WTC11 (cell line): ENCODE results near the gene AKR1C3. TPM values are rescaled to one million over a fixed set of nuclear protein-coding genes. Genes with fewer than 3 reads are reported as not detected.

Experiments used
- ATAC-seq: fragments of 200-7000 bp; cut with Tn5 transposase; 2 replicates; pipeline ENCODE4 v1.10.0; 2021; ENCODE audit warnings: mild to moderate bottlenecking, moderate library complexity
- CTCF ChIA-PET: fragments of 300-600 bp; sonication (Branson Sonifier 250); formaldehyde crosslinking; loops from one replicate; lab custom pipeline; 2021; ENCODE audit warnings: antibody characterized with exemption; lab: Charles Lee
- POLR2A ChIA-PET: fragments of 350-600 bp; sonication (Branson Sonifier 250); formaldehyde crosslinking; loops from one replicate; lab custom pipeline; 2021; ENCODE audit warnings: antibody characterized with exemption; lab: Charles Lee
- DNase-seq: peaks from one replicate; pipeline ENCODE4 v3.0.0; 2021; ENCODE audit warnings: low spot score
- H3K27ac Mint-ChIP-seq: 2 replicates; pipeline ENCODE4 v1.8.0; 2021; ENCODE audit warnings: mixed read lengths
- H3K27me3 Mint-ChIP-seq: 2 replicates; pipeline ENCODE4 v1.8.0; 2021; ENCODE audit warnings: low read depth, mild to moderate bottlenecking, moderate library complexity, mixed read lengths
- H3K36me3 Mint-ChIP-seq: 2 replicates; pipeline ENCODE4 v1.8.0; 2021; ENCODE audit warnings: mixed read lengths
- H3K4me1 Mint-ChIP-seq: 2 replicates; pipeline ENCODE4 v1.8.0; 2022; ENCODE audit warnings: mixed read lengths
- H3K4me3 Mint-ChIP-seq: 2 replicates; pipeline ENCODE4 v1.8.0; 2021; ENCODE audit warnings: mild to moderate bottlenecking, moderate library complexity, mixed read lengths
- H3K9me3 Mint-ChIP-seq: 2 replicates; pipeline ENCODE4 v1.8.0; 2021; ENCODE audit warnings: mixed read lengths
- CREB1 ChIP-seq: sonication (generic); formaldehyde crosslinking; IDR thresholded peaks from 2 replicates; pipeline ENCODE4 v1.8.0; 2023; ENCODE audit warnings: mild to moderate bottlenecking, missing genetic modification reagents
- CREM ChIP-seq: sonication (generic); formaldehyde crosslinking; IDR thresholded peaks from 2 replicates; pipeline ENCODE4 v1.8.1; 2022; ENCODE audit warnings: mild to moderate bottlenecking, missing genetic modification reagents, moderate library complexity
- E2F5 ChIP-seq: sonication (generic); formaldehyde crosslinking; IDR thresholded peaks from 2 replicates; pipeline ENCODE4 v1.8.1; 2022; ENCODE audit warnings: mild to moderate bottlenecking, moderate library complexity, missing genetic modification reagents
- FOXJ3 ChIP-seq: sonication (generic); formaldehyde crosslinking; IDR thresholded peaks from 2 replicates; pipeline ENCODE4 v1.9.0; 2021; ENCODE audit warnings: missing genetic modification reagents, mild to moderate bottlenecking, borderline replicate concordance
- FOXP1 ChIP-seq: sonication (generic); formaldehyde crosslinking; IDR thresholded peaks from 2 replicates; pipeline ENCODE4 v1.8.0; 2022; ENCODE audit warnings: missing genetic modification reagents, mild to moderate bottlenecking, moderate library complexity, borderline replicate concordance
- IRF2 ChIP-seq: sonication (generic); formaldehyde crosslinking; IDR thresholded peaks from 2 replicates; pipeline ENCODE4 v1.8.0; 2022; ENCODE audit warnings: low read depth, missing genetic modification reagents, borderline replicate concordance
- MAX ChIP-seq: sonication (generic); formaldehyde crosslinking; IDR thresholded peaks from 2 replicates; pipeline ENCODE4 v1.8.0; 2022; ENCODE audit warnings: mild to moderate bottlenecking, missing genetic modification reagents
- MXD4 ChIP-seq: fragments of 250-450 bp; sonication (Bioruptor Pico); IDR thresholded peaks from 2 replicates; pipeline ENCODE4 v1.8.0; 2021; ENCODE audit warnings: mild to moderate bottlenecking, moderate library complexity, borderline replicate concordance
- RORB ChIP-seq: fragments of 250-450 bp; sonication (Bioruptor Pico); IDR thresholded peaks from 2 replicates; pipeline ENCODE4 v1.9.0; 2021; ENCODE audit warnings: mild to moderate bottlenecking
- SP1 ChIP-seq: sonication (generic); formaldehyde crosslinking; conservative IDR thresholded peaks from 2 replicates; pipeline ENCODE4 v1.8.1; 2022; ENCODE audit warnings: missing genetic modification reagents
- TEAD4 ChIP-seq: sonication (generic); formaldehyde crosslinking; IDR thresholded peaks from 2 replicates; pipeline ENCODE4 v1.8.0; 2022; ENCODE audit warnings: mild to moderate bottlenecking, missing genetic modification reagents
- TP53 ChIP-seq: sonication (generic); formaldehyde crosslinking; IDR thresholded peaks from 2 replicates; pipeline ENCODE4 v1.8.1; 2023; ENCODE audit warnings: mild to moderate bottlenecking, missing genetic modification reagents
- ZNF121 ChIP-seq: sonication (generic); formaldehyde crosslinking; IDR thresholded peaks from 2 replicates; pipeline ENCODE4 v1.8.0; 2023; ENCODE audit warnings: missing genetic modification reagents
- ZNF219 ChIP-seq: sonication (generic); formaldehyde crosslinking; IDR thresholded peaks from 2 replicates; pipeline ENCODE4 v1.8.0; 2023; ENCODE audit warnings: missing genetic modification reagents, mild to moderate bottlenecking, borderline replicate concordance
- ZNF232 ChIP-seq: sonication (generic); formaldehyde crosslinking; IDR thresholded peaks from 2 replicates; pipeline ENCODE4 v1.8.0; 2022; ENCODE audit warnings: mild to moderate bottlenecking, missing genetic modification reagents
- ZNF423 ChIP-seq: fragments of 250-450 bp; sonication (Bioruptor Pico); IDR thresholded peaks from 2 replicates; pipeline ENCODE4 v2.1.2; 2022; ENCODE audit warnings: mild to moderate bottlenecking, moderate library complexity
- ZNF425 ChIP-seq: fragments of 250-450 bp; sonication (Bioruptor Pico); conservative IDR thresholded peaks from 2 replicates; pipeline ENCODE4 v1.9.0; 2021; ENCODE audit warnings: mild to moderate bottlenecking
- total RNA-seq: library from RNA; stranded (reverse); gene quantifications from 3 replicates; pipeline ENCODE4 v1.2.3, GENCODE V29; 2021
- TF ChIP-seq, protein P1 (sequence below): sonication (generic); formaldehyde crosslinking; IDR thresholded peaks from 2 replicates; pipeline ENCODE4 v1.8.1; 2023; ENCODE audit warnings: mild to moderate bottlenecking, missing genetic modification reagents, moderate library complexity
- TF ChIP-seq, protein P2 (sequence below): sonication (generic); formaldehyde crosslinking; IDR thresholded peaks from 2 replicates; pipeline ENCODE4 v1.8.0; 2023; ENCODE audit warnings: mild to moderate bottlenecking, missing genetic modification reagents
- TF ChIP-seq, protein P3 (sequence below): sonication (generic); formaldehyde crosslinking; IDR thresholded peaks from 2 replicates; pipeline ENCODE4 v1.8.1; 2023; ENCODE audit warnings: mild to moderate bottlenecking, missing genetic modification reagents

AKR1C3 gene
- total RNA-seq, 1 experiment from 2014 or later: 6.7 TPM

DNA sequence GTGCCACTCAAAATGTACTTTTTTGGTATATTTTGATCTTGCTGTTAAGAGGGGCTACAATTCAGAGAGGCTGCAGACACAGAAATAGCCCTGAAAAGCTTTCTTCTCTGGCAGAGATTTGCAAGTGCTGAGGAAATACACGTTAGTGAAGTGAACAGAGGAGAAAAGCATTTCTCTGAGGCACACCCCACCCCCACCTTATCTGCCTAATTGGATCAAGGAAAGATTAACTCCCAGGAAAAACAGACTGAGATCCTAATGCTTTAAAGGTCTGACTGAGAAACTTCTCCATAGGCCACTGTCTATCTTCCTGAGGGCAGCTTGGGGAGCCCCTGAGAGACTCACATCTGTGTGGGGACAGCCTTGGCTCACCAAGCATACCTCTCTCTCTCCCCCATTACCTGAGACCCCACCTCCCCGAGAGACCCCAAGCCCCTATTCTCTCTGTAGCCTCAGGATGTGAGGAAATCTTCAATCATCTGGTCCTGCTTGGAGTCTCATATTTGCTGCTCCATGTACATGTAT, 14.8 kb upstream of the AKR1C3 start:
- ChIA-PET POLR2A (no interaction called here), CTCF (no interaction called here)
- H3K27ac Mint-ChIP-seq: no peak overlapping the region
- H3K9me3 Mint-ChIP-seq: 0 out of 2 replicates have a peak, but pooled peaks cover 9% of the 10 kb centered on the region
- H3K36me3 Mint-ChIP-seq: no peaks in the 10 kb centered on the region
- peaks cover 14% of the 10 kb centered on the region for H3K4me1 Mint-ChIP-seq
- DNase-seq (no peak), ATAC-seq (no peak)
- TF ChIP-seq RORB (no peak), MAX (CRISPR knock-in tag) (no peak), ZNF219 (no peak)
- TF ChIP-seq, protein P1, sequence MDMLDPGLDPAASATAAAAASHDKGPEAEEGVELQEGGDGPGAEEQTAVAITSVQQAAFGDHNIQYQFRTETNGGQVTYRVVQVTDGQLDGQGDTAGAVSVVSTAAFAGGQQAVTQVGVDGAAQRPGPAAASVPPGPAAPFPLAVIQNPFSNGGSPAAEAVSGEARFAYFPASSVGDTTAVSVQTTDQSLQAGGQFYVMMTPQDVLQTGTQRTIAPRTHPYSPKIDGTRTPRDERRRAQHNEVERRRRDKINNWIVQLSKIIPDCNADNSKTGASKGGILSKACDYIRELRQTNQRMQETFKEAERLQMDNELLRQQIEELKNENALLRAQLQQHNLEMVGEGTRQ (CRISPR knock-in tag): no peak
- no peaks in the 10 kb centered on the region; the same call in 1 of the 2 replicates for H3K27me3 Mint-ChIP-seq
- H3K4me3 Mint-ChIP-seq: no peak overlapping the region

- POLR2A ChIA-PET: no interaction called here
- DNase-seq (no peak), ATAC-seq (no peak)
- Mint-ChIP-seq H3K4me1 (peaks cover 12% of the 10 kb centered on the region), H3K36me3 (no peaks in the 10 kb centered on the region), H3K27ac (no peak overlapping the region), H3K9me3 (0 out of 2 replicates have a peak, but pooled peaks cover 4% of the 10 kb centered on the region), H3K4me3 (no peak overlapping the region), H3K27me3 (no peaks in the 10 kb centered on the region; the same call in 1 of the 2 replicates)
- CTCF ChIA-PET: no interaction called here
- no peak for TF ChIP-seq FOXP1 (CRISPR knock-in tag)
- no peak for TF ChIP-seq E2F5 (CRISPR knock-in tag)
- no peak for TF ChIP-seq ZNF232 (CRISPR knock-in tag)
- TF ChIP-seq, protein P1 (CRISPR knock-in tag): no peak
- TF ChIP-seq SP1 (CRISPR knock-in tag): no peak
- no peak for TF ChIP-seq CREB1 (CRISPR knock-in tag)
- no peak for TF ChIP-seq ZNF423 (CRISPR knock-in tag)
- TF ChIP-seq ZNF425 (CRISPR knock-in tag): no peak
- TF ChIP-seq, all 79 proteins: peak for 0
Measured at GRCh38 chr10:5079836-5080235, 14.4 kb upstream of the AKR1C3 start.

- Mint-ChIP-seq H3K36me3 (no peaks in the 10 kb centered on the region), H3K4me3 (no peak overlapping the region), H3K4me1 (peaks cover 11% of the 10 kb centered on the region), H3K27me3 (no peaks in the 10 kb centered on the region), H3K9me3 (no peaks in the 10 kb centered on the region), H3K27ac (no peak overlapping the region)
- DNase-seq: no peak
- no peak for ATAC-seq
- ChIA-PET CTCF (no interaction called here), POLR2A (no interaction called here)
- TF ChIP-seq ZNF219 (no peak), CREM (CRISPR knock-in tag) (no peak), TP53 (no peak), ZNF121 (CRISPR knock-in tag) (no peak), CREB1 (CRISPR knock-in tag) (no peak), MXD4 (CRISPR knock-in tag) (no peak), FOXP1 (CRISPR knock-in tag) (no peak), TEAD4 (CRISPR knock-in tag) (no peak), FOXJ3 (CRISPR knock-in tag) (no peak), IRF2 (CRISPR knock-in tag) (no peak)
- TF ChIP-seq, protein P2, sequence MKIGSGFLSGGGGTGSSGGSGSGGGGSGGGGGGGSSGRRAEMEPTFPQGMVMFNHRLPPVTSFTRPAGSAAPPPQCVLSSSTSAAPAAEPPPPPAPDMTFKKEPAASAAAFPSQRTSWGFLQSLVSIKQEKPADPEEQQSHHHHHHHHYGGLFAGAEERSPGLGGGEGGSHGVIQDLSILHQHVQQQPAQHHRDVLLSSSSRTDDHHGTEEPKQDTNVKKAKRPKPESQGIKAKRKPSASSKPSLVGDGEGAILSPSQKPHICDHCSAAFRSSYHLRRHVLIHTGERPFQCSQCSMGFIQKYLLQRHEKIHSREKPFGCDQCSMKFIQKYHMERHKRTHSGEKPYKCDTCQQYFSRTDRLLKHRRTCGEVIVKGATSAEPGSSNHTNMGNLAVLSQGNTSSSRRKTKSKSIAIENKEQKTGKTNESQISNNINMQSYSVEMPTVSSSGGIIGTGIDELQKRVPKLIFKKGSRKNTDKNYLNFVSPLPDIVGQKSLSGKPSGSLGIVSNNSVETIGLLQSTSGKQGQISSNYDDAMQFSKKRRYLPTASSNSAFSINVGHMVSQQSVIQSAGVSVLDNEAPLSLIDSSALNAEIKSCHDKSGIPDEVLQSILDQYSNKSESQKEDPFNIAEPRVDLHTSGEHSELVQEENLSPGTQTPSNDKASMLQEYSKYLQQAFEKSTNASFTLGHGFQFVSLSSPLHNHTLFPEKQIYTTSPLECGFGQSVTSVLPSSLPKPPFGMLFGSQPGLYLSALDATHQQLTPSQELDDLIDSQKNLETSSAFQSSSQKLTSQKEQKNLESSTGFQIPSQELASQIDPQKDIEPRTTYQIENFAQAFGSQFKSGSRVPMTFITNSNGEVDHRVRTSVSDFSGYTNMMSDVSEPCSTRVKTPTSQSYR (CRISPR knock-in tag): no peak
- TF ChIP-seq, protein P3, sequence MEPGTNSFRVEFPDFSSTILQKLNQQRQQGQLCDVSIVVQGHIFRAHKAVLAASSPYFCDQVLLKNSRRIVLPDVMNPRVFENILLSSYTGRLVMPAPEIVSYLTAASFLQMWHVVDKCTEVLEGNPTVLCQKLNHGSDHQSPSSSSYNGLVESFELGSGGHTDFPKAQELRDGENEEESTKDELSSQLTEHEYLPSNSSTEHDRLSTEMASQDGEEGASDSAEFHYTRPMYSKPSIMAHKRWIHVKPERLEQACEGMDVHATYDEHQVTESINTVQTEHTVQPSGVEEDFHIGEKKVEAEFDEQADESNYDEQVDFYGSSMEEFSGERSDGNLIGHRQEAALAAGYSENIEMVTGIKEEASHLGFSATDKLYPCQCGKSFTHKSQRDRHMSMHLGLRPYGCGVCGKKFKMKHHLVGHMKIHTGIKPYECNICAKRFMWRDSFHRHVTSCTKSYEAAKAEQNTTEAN (CRISPR knock-in tag): no peak
Measured at GRCh38 chr10:5081091-5081490, 13.1 kb upstream of the AKR1C3 start.
